Fibroblast of skin of right biceps (primary cell): Measurements from ENCODE around the gene NR5A1.

Experiments
- DNase-seq: peaks from one replicate; pipeline ENCODE4 v3.0.0-alpha.2; 2013

NR5A1 gene

GRCh38 chr9:124479371-124479770 lies 27.8 kb downstream of the NR5A1 start:
- DNase-seq = no peak

GRCh38 chr9:124478354-124478753 lies 28.8 kb downstream of the NR5A1 start:
- DNase-seq = no peak

GRCh38 chr9:124477648-124478285 lies 29.4 kb downstream of the NR5A1 start:
- DNase-seq = no peak

DNA sequence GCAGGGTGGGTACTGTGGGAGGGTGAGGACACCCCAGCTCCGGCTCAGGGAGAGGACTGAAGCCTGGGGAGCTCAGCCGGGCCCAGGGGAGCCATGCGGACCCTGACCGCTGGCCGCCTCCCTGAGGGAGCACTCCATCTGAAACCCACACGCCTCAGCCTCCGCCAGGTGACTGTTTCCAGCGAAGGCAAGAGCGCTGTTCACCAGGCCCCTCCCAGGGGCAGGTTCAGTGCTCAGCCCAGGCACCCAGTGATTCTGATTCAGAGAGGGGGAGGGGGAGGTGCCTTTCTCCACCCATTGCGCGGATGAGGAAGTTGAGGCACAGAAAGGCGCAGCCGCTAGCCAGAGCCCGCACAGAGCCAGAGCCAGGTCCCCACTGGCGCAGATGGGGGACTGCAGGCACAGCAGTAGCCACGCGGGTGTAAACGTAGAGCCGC lies 30.0 kb downstream of the NR5A1 start:
- no peak for DNase-seq

- DNase-seq = no peak
Observed at GRCh38 chr9:124475868-124476690, 31.1 kb downstream of the NR5A1 start.

- no peak for DNase-seq
Observed at GRCh38 chr9:124475158-124475867, 31.9 kb downstream of the NR5A1 start.

- no peak for DNase-seq
Observed at GRCh38 chr9:124474151-124474550, 33.0 kb downstream of the NR5A1 start.

DNA sequence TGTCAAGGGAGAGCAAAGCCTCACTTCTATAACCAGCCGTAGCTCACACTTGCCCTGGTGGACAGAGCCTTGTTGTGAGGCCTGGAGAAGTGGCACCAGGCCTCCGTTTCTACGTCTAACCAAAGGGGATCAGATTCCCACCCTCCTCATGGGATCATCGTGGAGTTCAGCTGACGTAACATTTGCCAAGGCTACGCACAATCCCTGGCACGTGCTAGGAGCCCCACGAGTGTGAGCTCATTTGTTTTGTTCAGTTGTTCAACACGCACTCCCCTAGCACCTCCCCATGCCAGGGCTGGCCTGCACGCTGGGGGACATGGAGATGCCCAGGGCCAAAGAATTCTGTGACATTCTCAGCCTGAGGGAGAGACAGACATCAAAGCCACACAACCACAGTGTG lies 33.9 kb downstream of the NR5A1 start:
- DNase-seq = no peak

GRCh38 chr9:124472770-124473169 lies 34.4 kb downstream of the NR5A1 start:
- DNase-seq = no peak

- no peak for DNase-seq
Observed at GRCh38 chr9:124471761-124472160, 35.4 kb downstream of the NR5A1 start.

- DNase-seq = no peak
Observed at GRCh38 chr9:124470726-124471125, 36.5 kb downstream of the NR5A1 start.

- no peak for DNase-seq
Observed at GRCh38 chr9:124470306-124470705, 36.9 kb downstream of the NR5A1 start.

- no peak for DNase-seq
Observed at GRCh38 chr9:124469011-124469832, 38.0 kb downstream of the NR5A1 start.

- DNase-seq = no peak
Observed at GRCh38 chr9:124468061-124468740, 39.0 kb downstream of the NR5A1 start.

- no peak for DNase-seq
Observed at GRCh38 chr9:124467410-124468060, 39.7 kb downstream of the NR5A1 start.

DNA sequence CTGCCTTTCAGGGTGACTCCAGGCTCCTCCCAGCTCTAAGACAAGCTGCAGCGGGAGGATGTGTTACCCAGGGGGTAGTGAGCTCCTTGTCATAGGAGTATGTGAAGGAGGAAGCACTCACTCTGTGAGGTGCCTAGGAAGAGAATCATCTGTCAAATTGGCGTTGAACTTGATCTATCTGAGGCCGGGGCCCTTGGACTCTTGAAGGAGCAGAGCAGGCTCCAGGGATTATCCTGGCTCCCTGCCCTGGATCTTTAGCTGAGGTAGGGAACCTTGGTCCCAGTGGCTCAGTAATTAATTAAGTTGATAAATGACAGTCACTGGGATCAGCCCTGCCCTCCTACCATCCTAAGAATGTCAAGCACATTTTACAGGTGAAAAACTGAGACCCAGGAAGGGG lies 41.5 kb downstream of the NR5A1 start:
- no peak for DNase-seq

GRCh38 chr9:124462739-124463138 lies 44.5 kb downstream of the NR5A1 start:
- no peak for DNase-seq

DNA sequence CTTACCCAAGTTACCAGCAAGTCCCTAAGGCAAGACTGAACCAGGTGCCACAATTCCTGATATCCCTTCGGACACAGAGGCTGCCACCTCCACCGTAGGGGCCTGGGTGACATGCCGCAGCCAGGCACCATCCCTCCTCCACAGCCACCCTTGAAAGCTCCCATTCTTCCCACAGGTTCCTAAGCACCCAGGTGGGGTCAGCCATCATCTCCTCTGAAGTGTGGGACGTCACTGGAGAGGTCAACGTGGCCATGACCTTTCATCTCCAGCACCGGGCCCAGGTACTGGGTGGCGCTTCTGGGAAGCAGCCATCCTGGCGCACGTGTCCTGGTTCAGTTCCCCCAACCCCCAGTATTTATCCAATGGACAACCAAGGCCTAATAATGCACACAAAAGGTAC lies 48.8 kb downstream of the NR5A1 start:
- no peak for DNase-seq

- DNase-seq = no peak
Observed at GRCh38 chr9:124457887-124458431, 49.2 kb downstream of the NR5A1 start.

DNA sequence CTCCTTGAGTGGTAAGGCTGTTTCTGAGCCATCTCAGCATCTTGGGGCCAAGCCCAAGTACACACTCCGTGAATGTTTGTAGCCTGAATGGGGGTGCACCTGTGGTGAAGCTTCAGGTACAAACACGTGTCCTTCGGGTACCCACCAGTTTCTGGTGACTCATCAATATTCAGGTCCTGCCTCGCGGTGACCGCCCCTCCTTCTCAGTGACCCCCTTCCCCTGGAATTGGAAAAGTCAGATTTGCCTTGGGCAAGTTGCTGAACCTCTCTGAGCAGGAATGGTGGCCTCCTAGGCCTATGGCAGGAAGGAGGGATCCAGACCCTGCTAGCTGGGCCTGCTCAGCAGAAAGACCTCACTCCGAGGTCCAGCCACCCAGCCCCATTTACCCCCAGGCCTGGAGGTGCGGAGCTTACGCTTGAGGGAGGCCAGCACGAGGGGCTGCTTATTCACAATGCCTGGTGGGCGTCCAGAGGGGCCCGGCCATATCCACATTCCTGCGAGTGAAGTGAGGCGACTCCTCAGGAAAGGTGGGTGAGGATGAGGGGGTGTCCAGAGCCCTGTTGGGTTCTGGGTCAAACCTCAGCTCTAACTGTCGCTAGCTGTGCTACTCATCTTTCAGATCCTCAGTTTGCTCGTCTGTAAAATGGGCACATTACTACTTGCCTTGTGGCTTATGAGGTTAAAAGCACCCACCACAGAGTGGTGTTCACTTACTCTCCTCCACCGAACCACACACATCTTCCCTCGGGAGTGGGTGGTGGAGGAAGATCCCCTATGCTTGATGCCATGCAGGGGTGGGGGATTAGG lies 49.9 kb downstream of the NR5A1 start:
- DNase-seq = no peak
